GM18868 (cell line): Measurements from ENCODE around the gene DIP2C.
A peak's percentile ranks its signal among the peaks of the same experiment; 100 is the strongest.
"Not testable (repeated sequence)": the region's sequence is repeated elsewhere in the genome, so short reads cannot be mapped to it uniquely, and the experiment has no call there.

Experiments used
- ATAC-seq: cut with Tn5 transposase; IDR thresholded peaks from one replicate; pipeline ENCODE4 v1.9.1; 2021; ENCODE audit warnings: mild to moderate bottlenecking, moderate library complexity; ENCODE audit not compliant: unreplicated experiment

The DIP2C gene

DNA sequence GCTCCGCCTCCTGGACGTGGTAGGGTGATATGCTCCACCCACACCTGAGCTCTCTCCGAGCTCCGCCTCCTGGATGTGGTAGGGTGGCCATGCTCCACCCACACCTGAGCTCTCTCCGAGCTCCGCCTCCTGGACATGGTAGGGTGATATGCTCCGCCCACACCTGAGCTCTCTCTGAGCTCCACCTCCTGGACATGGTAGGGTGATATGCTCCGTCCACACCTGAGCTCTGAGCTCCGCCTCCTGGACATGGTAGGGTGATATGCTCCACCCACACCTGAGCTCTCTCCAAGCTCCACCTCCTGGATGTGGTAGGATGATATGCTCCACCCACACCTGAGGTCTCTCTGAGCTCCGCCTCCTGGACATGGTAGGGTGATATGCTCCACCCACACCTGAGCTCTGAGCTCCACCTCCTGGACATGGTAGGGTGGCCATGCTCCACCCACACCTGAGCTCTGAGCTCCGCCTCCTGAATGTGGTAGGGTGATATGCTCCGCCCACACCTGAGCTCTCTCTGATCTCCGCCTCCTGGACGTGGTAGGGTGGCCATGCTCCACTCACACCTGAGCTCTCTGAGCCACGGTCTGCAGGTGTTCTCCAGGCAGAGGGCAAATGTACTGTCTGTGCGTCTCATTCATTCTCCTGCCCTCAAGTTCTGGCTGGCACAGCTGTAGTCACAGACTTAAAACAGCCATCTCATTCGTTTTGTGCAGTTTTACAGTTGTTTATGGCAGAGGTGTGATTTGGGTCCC is 252.4 kb downstream of the DIP2C start:
- ATAC-seq = no peak

DNA sequence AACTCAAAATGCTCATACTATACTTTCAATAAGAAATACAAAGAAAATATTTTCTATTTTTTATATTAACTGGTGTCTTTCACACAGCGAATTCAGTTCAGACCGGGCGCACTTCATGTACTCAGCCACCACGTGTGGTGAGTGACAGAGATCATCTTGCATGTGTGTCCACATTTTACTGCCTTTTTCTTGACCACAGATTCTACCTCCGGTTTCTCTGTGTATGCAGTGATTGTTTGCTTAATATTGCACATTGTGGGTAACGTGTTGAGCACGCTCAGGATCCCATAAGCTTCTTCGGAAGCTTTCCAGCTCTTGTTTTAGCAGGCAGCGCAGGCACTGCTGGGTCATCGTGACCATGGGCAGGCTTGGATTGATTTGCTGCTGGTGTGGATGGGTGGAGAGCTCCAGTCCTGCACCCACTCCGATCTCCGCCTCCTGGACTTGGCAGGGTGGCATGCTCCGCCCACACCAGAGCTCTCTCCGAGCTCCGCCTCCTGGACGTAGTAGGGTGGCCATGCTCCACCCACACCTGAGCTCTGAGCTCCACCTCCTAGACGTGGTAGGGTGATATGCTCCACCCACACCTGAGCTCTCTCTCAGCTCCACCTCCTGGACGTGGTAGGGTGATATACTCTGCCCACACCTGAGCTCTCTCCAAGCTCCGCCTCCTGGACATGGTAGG is 253.3 kb downstream of the DIP2C start:
- no peak for ATAC-seq

DNA sequence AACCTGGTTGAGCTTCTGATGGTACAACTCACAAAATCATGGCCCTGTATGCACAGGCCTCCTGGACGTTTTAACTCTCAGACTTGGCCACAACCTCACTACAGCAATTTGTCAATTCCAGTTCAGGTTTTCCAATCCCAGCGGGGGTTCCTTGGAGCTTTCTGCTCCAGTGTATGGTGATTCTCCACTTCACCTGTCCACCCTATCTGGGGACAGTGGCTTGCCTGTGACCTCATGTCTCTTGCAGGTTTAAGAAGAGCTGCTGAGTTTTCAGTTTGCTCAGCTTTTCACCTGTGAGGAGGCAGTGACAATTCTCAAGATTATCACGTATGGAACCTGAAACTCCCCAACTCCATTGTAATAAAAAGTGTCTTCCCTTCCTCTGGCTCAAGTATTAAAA is 254.1 kb downstream of the DIP2C start:
- no peak for ATAC-seq

DNA sequence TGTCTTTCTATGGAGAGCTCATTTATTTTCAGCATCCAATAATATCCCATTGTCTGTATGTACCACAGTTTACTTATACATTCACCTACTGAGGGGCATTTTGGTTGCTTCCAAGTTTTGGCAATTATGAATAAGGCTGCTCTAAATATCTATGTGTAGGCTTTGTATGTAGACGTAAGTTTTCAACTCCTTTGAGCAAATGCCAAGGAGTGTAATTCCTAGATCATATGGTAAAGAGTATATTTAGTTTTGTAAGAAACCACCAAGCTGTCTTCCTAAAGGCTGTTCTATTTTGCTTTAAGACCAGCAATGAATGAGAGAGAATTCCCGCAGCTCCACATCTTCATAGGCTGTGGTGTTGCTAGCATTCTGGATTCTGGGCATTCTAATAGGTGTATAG is 259.8 kb downstream of the DIP2C start:
- ATAC-seq = no peak

DNA sequence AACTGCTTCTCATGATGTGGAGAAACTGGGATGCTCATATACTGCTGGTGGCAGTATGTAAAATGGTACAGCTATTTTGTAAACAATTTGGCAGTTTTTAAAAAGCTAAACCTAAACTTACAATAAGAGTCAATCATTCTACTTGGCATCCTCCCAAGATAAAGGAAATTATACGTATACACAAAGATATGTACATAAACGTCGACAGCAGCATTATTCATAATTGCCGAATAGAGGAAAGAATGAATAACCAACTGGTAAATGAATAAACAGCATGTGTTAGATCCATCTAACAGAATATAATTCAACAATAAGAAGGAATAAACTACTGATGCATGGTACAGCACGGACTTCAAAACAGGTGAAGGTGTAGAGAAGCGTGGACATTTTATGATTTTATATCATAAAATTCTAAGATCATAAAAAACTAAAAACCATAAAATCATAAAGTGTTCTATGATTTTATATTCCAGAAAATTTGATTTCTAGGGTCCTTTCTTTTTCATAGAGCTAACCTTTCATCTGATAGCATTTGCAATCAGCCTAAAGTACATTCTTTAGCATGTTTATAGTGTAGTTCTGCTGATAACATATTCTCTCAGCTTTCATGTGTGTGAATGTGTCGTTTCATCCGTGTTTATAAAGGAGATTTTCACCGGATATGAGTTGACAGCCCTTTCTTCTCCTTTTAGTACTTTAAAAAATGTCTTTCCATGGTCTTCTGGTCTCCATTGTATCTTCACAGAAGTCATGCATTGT is 261.5 kb downstream of the DIP2C start:
- ATAC-seq = no peak

DNA sequence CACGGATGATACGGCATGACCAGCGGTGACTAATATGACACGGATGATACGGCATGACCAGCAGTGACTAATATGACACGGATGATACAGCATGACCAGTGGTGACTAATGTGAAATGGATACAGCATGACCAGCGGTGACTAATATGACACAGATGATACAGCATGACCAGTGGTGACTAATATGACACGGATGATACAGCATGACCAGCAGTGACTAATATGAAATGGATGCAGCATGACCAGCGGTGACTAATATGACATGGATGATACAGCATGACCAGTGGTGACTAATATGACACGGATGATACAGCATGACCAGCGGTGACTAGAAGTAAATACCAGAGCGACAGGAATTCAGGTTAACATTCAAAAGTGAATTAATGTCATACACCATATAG is 264.1 kb downstream of the DIP2C start:
- ATAC-seq = not testable (repeated sequence)

DNA sequence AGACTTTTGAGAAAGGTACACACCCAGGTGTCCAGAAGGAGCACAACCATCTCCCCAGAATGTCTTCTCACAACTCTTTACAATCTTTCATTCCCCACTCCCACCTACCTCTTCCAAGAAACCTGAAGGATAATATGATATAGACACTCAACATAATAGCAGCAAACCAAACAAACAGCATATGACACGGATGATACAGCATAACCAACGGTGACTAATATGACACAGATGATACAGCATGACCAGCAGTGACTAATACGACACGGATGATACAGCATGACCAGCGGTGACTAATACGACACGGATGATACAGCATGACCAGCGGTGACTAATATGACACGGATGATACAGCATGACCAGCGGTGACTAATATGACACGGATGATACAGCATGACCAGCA is 264.7 kb downstream of the DIP2C start:
- ATAC-seq = not testable (repeated sequence)

DNA sequence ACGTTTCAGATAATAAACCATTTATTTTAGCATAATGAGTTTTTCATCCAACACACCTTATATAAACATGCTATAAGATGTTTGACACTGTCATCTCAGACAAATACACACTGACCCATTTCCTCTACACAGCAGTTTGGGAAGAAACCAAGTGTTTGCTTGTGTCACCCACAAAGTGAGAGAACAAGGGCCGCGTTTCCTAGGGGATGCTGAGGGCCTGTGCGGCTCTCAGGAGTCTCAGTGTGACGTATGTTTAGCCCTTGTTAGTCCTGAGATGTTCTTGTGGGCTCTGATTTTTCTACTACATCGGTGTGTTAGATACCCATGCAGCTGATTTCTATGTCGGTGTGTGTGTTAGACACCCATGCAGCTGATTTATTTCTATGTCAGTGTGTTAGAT is 266.3 kb downstream of the DIP2C start:
- ATAC-seq = no peak

DNA sequence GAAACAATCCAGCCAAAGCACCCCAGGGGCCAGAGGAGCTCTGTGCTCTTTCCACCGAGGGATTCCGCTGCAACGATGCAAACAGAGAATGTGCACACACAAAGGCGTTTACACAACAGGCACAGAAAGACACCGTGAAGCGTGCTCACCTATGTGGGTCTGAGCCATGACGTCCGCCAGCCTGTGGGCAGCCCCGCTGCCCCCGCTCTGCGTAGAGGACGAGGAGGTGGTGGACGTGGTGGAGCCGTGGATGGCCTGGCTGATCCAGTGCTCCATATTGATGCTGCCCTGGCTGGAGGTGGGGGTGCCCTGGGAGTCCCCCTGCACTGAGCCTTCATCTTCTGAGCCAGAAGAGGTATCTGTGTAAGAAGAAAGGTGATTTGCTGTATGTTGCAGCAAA is 266.8 kb downstream of the DIP2C start:
- no peak for ATAC-seq

DNA sequence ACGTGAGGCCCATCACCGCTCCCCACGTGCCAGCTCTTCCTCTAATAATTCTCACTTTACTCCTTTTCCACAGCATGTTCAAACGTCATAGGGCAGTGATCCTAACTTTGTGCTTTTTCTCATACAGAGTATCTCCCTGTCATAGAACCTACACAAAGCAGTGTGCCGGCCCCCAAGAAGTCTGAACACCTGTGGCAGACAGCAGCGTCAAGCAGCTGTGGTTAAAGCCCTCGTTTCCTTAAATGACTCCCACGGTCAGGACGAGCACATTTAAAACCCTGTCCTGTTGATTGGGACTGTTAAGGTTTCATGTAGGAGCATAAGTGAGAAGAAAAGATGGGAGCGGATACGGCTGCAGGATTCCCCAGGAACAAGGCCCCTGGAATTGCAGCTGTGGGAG is 267.2 kb downstream of the DIP2C start:
- no peak for ATAC-seq

DNA sequence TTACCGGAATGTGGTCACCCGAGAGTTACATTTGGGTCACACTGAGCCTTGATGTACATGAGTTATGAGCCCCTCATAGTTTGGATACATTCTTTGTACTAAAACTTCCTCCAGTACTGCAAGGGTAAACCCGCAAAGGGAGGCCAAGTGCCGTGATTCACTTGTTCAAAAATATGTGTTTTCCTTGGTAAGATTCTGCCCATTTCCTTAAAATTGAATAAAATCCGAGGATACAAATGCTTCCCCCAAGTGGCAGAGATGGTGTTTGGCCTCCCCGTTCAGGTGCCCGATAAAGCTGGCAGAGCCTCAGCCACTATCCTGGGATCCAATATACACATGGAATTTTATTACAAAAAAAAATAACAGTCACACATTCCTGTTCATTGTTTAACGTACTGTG is 268.3 kb downstream of the DIP2C start:
- no peak for ATAC-seq

DNA sequence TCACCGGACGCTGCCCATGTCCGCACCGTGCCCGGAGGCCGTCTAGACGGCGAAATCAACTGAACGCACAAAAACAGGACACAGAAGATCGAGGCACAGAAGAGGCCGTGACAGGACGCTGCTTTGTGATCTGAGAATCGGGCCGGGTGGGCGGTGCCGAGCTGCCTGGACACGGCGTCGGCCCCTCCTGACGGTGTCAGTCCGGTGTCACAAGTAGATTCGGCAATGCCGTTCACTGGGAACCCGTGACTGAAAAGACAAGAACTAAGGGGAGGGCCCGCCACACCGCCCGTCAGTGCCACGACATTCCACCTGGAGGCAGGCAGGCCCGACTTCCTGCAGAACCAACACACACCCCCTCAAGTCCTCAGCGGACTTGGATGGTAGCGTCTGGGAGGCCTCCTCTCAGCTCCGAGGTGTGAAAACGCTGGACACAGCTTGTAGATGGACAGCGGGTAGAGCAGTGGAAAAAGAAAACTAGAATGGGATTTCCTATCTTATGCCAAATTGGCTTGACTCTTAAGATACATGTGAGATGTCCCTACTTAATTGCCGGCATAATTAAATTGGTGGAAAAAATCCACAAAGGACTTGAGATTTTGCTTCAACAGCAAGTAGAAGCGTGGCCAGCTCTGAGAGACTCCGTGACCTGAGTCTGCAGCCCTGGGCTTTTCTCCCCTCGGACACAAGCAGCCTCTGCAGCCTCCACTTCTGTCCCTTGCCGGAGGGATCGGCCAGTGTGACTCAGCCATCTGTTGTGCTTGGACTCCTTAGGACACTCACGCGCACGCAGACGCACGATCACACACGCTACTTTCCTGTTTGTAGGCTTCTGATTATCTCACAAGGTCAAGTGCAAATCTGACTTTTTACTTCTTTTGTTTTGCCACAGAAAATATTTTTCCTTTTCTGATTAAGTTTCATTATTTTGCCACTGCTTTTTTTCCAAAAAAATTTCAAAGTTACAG is 269.0 kb downstream of the DIP2C start:
- no peak for ATAC-seq

DNA sequence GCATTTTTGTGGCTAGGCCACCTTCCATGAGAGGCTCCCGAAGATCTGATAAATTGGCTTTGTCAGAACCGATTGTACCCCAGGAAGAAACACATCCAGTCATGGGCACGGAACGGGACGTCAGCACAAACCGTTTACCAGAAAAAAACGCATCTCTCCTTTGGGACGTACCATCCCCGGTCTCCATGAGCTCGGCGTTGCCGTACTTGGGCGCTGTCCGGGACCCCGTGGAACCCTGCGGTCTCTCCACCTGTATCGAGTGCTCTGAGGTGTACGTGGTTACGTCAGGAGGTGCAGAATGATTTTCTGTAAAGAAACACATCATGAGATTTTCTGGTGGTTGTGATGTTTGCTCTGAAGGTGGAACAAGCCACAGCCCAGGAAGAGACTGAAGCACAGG is 270.6 kb downstream of the DIP2C start:
- ATAC-seq = no peak

DNA sequence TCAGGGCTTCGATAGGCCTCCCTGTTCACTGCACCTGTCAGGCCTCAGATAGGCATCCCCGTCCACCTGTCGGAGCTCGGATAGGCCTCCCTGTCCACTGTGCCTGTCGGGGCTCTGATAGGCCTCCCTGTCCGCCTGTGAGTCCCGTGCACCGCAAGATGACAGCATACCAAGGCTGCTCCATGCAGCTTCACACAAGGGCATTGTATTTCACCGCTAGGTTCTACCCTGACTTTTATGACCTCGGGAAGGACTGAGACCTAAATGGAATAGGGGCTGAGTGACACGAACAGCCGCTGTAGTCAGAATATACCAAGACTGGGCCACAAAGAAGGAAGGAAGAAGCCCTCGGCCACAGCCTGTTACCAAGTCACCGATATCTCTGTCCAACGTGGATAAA is 271.2 kb downstream of the DIP2C start:
- ATAC-seq = no peak

DNA sequence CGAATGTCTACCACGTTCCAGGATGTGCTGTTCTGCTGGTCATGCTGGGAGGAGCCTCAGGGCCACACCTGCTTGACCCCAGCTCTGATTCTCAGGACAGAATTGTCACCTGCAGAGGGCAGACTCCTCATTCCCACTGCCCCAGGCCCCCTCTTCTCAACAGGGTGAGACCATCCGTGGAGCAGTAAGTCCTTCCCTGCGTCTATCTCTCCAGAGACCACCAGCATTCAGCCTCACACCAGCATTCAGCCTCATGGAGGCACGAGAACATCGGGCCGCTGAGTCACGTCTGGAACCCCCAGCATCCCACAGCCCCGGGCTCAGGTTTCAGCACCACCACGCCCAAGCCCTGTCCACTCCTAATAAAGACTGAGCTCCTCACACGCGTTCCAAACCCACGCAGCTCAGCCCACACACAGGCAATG is 273.4 kb downstream of the DIP2C start:
- no peak for ATAC-seq

DNA sequence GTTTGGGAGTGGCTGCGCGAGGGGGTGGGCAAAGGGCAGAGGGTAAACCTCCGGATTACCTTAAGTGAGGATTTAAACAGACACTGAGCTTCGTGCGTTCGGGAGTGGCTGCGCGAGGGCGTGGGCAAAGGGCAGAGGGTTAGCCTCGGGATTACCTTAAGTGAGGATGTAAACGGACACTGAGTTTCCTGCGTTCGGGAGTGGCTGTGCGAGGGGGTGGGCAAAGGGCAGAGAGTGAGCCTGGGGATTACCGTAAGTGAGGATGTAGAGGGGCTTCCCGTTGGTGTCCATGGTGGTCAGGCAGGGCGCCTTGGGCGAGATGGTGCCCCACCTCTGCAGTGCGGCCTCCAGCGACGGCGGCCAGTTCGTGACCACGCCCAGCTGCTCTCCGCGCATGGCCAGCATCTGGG is 275.8 kb downstream of the DIP2C start:
- no peak for ATAC-seq

DNA sequence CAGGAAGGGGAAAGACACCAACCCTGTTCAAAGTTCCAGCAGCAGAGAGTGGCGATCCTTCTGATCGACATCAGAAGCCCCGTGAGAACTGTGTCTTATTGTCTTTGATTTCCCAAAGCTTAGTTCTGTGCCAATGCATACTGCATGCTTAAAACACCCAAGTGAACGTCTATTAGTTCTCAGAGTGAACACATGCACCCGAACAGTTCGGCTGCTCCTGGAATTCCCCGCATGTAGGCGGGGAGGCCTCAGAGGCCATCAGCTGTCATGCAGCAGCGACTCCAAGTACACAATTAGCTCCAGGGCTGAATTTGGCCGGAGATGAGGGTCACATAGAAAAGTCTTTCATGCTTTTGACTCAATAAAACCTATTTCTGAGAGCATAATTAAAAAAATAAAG is 277.4 kb downstream of the DIP2C start:
- ATAC-seq = peak; percentile 98

DNA sequence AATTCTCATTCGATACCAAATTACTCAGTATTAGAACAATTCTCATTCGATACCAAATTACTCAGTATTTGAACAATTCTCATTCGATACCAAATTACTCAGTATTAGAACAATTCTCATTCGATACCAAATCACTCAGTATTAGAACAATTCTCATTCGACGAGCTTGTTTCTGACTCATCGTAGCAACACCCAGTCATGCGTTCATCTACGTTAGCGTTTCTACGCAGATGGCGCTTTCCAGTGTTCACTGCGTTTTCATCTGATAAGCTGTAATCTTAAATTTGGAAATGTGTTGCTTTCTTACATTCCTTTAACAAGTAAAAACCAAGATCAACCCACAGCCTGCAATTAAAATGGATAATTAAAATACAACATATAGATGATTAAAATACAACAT is 277.9 kb downstream of the DIP2C start:
- no peak for ATAC-seq

DNA sequence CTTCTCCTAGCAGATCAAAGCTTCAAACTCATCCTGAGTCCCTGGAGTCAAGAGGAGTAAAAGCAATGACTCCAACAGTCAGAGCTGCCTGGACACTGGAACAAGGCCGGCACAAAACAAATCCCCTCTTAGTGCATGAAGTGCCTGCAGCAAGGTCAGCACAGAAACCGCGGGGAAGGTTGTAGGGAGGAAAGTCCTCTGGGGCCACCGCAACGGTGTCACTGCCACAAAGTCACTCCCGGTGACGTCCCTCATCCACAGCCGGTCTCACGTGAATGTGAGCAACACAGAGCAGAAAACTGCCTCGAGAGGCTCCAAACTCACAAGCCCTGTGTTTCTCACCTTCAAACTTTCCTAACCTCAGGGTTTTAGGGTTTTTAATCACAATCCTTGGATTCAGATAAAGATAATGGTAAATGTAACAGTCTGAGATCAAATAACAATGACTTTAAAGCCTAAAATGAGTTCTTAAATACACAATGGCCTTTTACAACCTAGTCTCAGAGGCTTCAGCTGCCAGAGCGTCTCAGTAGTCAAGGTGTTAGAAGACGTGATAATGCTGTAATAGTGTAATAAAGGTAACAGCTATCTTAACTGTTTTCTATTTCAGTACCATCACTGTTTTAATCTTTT is 279.9 kb downstream of the DIP2C start:
- ATAC-seq = no peak

DNA sequence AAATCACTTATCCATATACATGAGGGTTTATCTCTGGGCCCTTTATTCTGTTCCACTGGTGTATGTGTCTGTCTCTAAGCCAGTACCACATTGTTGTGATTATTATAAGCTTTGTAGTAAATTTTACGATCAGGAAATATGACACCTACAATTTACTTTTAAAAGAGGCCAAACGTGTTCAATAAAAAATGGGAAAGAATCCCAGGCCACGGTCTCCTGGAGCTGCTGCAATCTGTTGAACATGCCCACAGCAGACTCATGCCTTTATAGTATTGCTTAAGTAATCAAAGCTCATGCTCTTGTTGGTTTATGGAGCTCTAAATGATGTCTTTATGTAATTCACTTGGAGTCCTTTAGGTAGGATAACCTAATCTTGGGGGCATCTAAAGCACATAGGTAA is 281.2 kb downstream of the DIP2C start:
- ATAC-seq = no peak
